GDM1 (cell line): ENCODE results near the gene PDZD4.
"Not testable (repeated sequence)": the region's sequence is repeated elsewhere in the genome, so short reads cannot be mapped to it uniquely, and the experiment has no call there.

Experiments
- DNase-seq: peaks from one replicate; lab custom pipeline; 2025; lab: John Stamatoyannopoulos, UW

PDZD4 gene

GRCh38 chrX:153844509-153845082, 14.3 kb upstream of the PDZD4 start:
- no peak for DNase-seq

- DNase-seq, result no peak
Observed at GRCh38 chrX:153836921-153837320, 6.6 kb upstream of the PDZD4 start.

GRCh38 chrX:153832728-153833127, 2.4 kb upstream of the PDZD4 start:
- no peak for DNase-seq

GRCh38 chrX:153831429-153832150, 1.2 kb upstream of the PDZD4 start:
- DNase-seq, result no peak

- DNase-seq, result no peak
Observed at GRCh38 chrX:153830640-153831428, 490 bp upstream of the PDZD4 start.

- DNase-seq, result no peak
Observed at GRCh38 chrX:153829549-153829798, 870 bp downstream of the PDZD4 start.

- no peak for DNase-seq
Observed at GRCh38 chrX:153828723-153829548, 1.4 kb downstream of the PDZD4 start.

GRCh38 chrX:153828308-153828707, 2.0 kb downstream of the PDZD4 start:
- DNase-seq, result no peak

- DNase-seq, result no peak
Observed at GRCh38 chrX:153827903-153828302, 2.4 kb downstream of the PDZD4 start.

- DNase-seq, result no peak
Observed at GRCh38 chrX:153827016-153827415, 3.3 kb downstream of the PDZD4 start.

- no peak for DNase-seq
Observed at GRCh38 chrX:153825042-153825441, 5.3 kb downstream of the PDZD4 start.

- DNase-seq, result no peak
Observed at GRCh38 chrX:153824348-153824747, 6.0 kb downstream of the PDZD4 start.

- DNase-seq, result no peak
Observed at GRCh38 chrX:153821066-153821465, 9.3 kb downstream of the PDZD4 start.

- DNase-seq, result no peak
Observed at GRCh38 chrX:153820601-153821000, 9.7 kb downstream of the PDZD4 start.

- DNase-seq, result no peak
Observed at GRCh38 chrX:153819384-153820040, 10.8 kb downstream of the PDZD4 start.

GRCh38 chrX:153818571-153819383, 11.6 kb downstream of the PDZD4 start:
- DNase-seq, result no peak

- not testable (repeated sequence) for DNase-seq
Observed at GRCh38 chrX:153818064-153818463, 12.3 kb downstream of the PDZD4 start.

GRCh38 chrX:153816831-153817690, 13.3 kb downstream of the PDZD4 start:
- peak; percentile 41 for DNase-seq

- DNase-seq, result peak; percentile 18
Observed at GRCh38 chrX:153814591-153815315, 15.6 kb downstream of the PDZD4 start.
